Vagina (tissue), 2 donors: ENCODE results near the gene CD226. TPM values are rescaled to one million over a fixed set of nuclear protein-coding genes. Genes with fewer than 3 reads are reported as not detected.
"Not testable (repeated sequence)": the region's sequence is repeated elsewhere in the genome, so short reads cannot be mapped to it uniquely, and the experiment has no call there.

Experiments used
- DNase-seq, 2 donors: peaks; one replicate each; pipeline ENCODE4 v3.0.0-alpha.2; 2017; ENCODE audit errors: extremely low spot score in 2 of 2
- H3K27ac ChIP-seq: fragments of 200-600 bp; sonication (generic); one replicate; pipeline ENCODE4 v1.5.1; 2019
- H3K27me3 ChIP-seq: fragments of 200-600 bp; sonication (generic); one replicate; pipeline ENCODE4 v1.5.1; 2019
- H3K36me3 ChIP-seq, 2 donors: fragments of 200-600 bp; sonication (generic); one replicate each; pipeline ENCODE4 v1.5.1; 2017 to 2019
- H3K4me1 ChIP-seq: fragments of 200-600 bp; sonication (generic); one replicate; pipeline ENCODE4 v1.5.1; 2019
- H3K4me3 ChIP-seq, 2 donors: fragments of 200-600 bp; sonication (generic); 1 replicate in 1 of 2; 2 replicates in 1 of 2; pipeline ENCODE4 v1.5.1; 2016 to 2019
- H3K9me3 ChIP-seq: fragments of 200-600 bp; sonication (generic); one replicate; pipeline ENCODE4 v1.5.1; 2019
- CTCF ChIP-seq, 3 experiments: fragments of 450-650 bp in 2 of 3; fragments of 200-600 bp in 1 of 3; sonication (generic) in 1 of 3; IDR thresholded peaks; one replicate each; pipeline ENCODE4 v1.5.1; 2017 to 2019; ENCODE audit warnings: antibody characterized with exemption in 3 of 3, mild to moderate bottlenecking in 2 of 3, moderate library complexity in 2 of 3
- POLR2A ChIP-seq, 2 donors: fragments of 450-650 bp; IDR thresholded peaks; one replicate each; pipeline ENCODE4 v1.6.1; 2017; ENCODE audit warnings: antibody characterized with exemption in 2 of 2, mild to moderate bottlenecking in 2 of 2, moderate library complexity in 2 of 2
- POLR2AphosphoS5 ChIP-seq, 2 donors: sonication (generic); formaldehyde crosslinking; IDR thresholded peaks; one replicate each; pipeline ENCODE4 v1.9.0; 2017; ENCODE audit warnings: antibody characterized with exemption in 2 of 2, mild to moderate bottlenecking in 2 of 2, low read depth in 1 of 2; ENCODE audit not compliant: insufficient read depth in 1 of 2
- intact Hi-C: fragments of 100-400 bp; cut with DNase I; formaldehyde crosslinking; loops from one replicate; pipeline ENCODE4 v1.15.1; 2023
- total RNA-seq: library from RNA; depleted of rRNA; stranded (reverse); fragments of >200 nt; gene quantifications from one replicate; pipeline ENCODE4 v1.2.3, GENCODE V29; 2016

CD226 gene
- total RNA-seq, 1 donor from 2014 or later: 6.4 TPM

GRCh38 chr18:69883781-69884180 lies 63.9 kb downstream of the CD226 start:
- Histone ChIP-seq H3K9me3 (no peaks in the 10 kb centered on the region), H3K36me3 (no peaks in the 10 kb centered on the region), H3K4me1 (no peaks in the 10 kb centered on the region), H3K4me3 (no peak overlapping the region), H3K27me3 (no peaks in the 10 kb centered on the region), H3K27ac (no peak overlapping the region)
- intact Hi-C loops: no loop called here
- no peak for DNase-seq
- no peak for TF ChIP-seq POLR2A (IDR thresholded peaks at IDR 0.05)
- no peak for TF ChIP-seq CTCF (IDR thresholded peaks at IDR 0.05)
- no peak for TF ChIP-seq POLR2AphosphoS5 (IDR thresholded peaks at IDR 0.05; ENCODE audit: insufficient read depth in 1 of 2, low read depth in 1 of 2)

GRCh38 chr18:69882965-69883668 lies 64.6 kb downstream of the CD226 start:
- TF ChIP-seq POLR2A (IDR thresholded peaks at IDR 0.05) (no peak), CTCF (IDR thresholded peaks at IDR 0.05) (no peak), POLR2AphosphoS5 (IDR thresholded peaks at IDR 0.05; ENCODE audit: insufficient read depth in 1 of 2, low read depth in 1 of 2) (no peak)
- Histone ChIP-seq H3K4me1 (no peaks in the 10 kb centered on the region), H3K27ac (no peak overlapping the region), H3K9me3 (no peaks in the 10 kb centered on the region), H3K36me3 (no peaks in the 10 kb centered on the region), H3K27me3 (no peaks in the 10 kb centered on the region), H3K4me3 (no peak overlapping the region)
- intact Hi-C loops: no loop called here
- no peak for DNase-seq

- intact Hi-C loops: no loop called here
- Histone ChIP-seq H3K36me3 (no peaks in the 10 kb centered on the region), H3K27me3 (no peaks in the 10 kb centered on the region), H3K4me3 (no peak overlapping the region), H3K9me3 (no peaks in the 10 kb centered on the region), H3K4me1 (no peaks in the 10 kb centered on the region), H3K27ac (no peak overlapping the region)
- DNase-seq: no peak
- TF ChIP-seq CTCF (IDR thresholded peaks at IDR 0.05): no peak
- no peak for TF ChIP-seq POLR2AphosphoS5 (IDR thresholded peaks at IDR 0.05; ENCODE audit: insufficient read depth in 1 of 2, low read depth in 1 of 2)
- no peak for TF ChIP-seq POLR2A (IDR thresholded peaks at IDR 0.05)
Measured at GRCh38 chr18:69880083-69880482, 67.6 kb downstream of the CD226 start.

- H3K4me1 ChIP-seq, H3K9me3 ChIP-seq, H3K27ac ChIP-seq, H3K27me3 ChIP-seq, intact Hi-C loops, H3K36me3 ChIP-seq, H3K4me3 ChIP-seq, DNase-seq: not testable (repeated sequence)
Measured at GRCh38 chr18:69879051-69879450, 68.6 kb downstream of the CD226 start.

GRCh38 chr18:69878213-69878933 lies 69.3 kb downstream of the CD226 start:
- no peak overlapping the region for H3K27ac ChIP-seq
- no peak for DNase-seq

More at GRCh38 chr18:69878213-69878933, 69.3 kb downstream of the CD226 start:
- intact Hi-C loops: no loop called here
- no peak overlapping the region for H3K4me3 ChIP-seq
- no peaks in the 10 kb centered on the region for H3K36me3 ChIP-seq
- no peaks in the 10 kb centered on the region for H3K9me3 ChIP-seq
- H3K4me1 ChIP-seq: no peaks in the 10 kb centered on the region
- TF ChIP-seq POLR2AphosphoS5 (IDR thresholded peaks at IDR 0.05; ENCODE audit: insufficient read depth in 1 of 2, low read depth in 1 of 2): no peak
- no peak for TF ChIP-seq POLR2A (IDR thresholded peaks at IDR 0.05)
- no peak for TF ChIP-seq CTCF (IDR thresholded peaks at IDR 0.05)
- H3K27me3 ChIP-seq: no peaks in the 10 kb centered on the region
